MCF 10A (cell line): ENCODE measurements around the gene KLK8. TPM values are rescaled to one million over a fixed set of nuclear protein-coding genes. Genes with fewer than 3 reads are reported as not detected.
A peak's percentile ranks its signal among the peaks of the same experiment; 100 is the strongest.

ENCODE experiments used
- BruUV-seq: library from RNA; stranded (reverse); fragments of 400-500 nt; replicated peaks from 2 replicates; lab custom pipeline; 2021; lab: Mats Ljungman, UMichigan
- CTCF ChIA-PET: fragments of 300-600 bp; sonication (Branson Sonifier 250); formaldehyde crosslinking; extraction: SDS; loops from one replicate; lab custom pipeline; 2021; ENCODE audit warnings: antibody characterized with exemption, inconsistent platforms; lab: Yijun Ruan, JAX
- POLR2A ChIA-PET: fragments of 300-600, 350-650 bp; sonication (Branson Sonifier 250); formaldehyde crosslinking; extraction: SDS; loops from one replicate; lab custom pipeline; 2020; ENCODE audit warnings: antibody characterized with exemption, inconsistent platforms; lab: Yijun Ruan, JAX
- DNase-seq: peaks from one replicate; pipeline ENCODE4 v3.0.0-alpha.2; 2018; ENCODE audit not compliant: unreplicated experiment
- H3K27ac Mint-ChIP-seq: one replicate; pipeline ENCODE4 v1.8.0; 2022; ENCODE audit warnings: mild to moderate bottlenecking, low read depth, mixed read lengths; ENCODE audit not compliant: unreplicated experiment
- H3K27me3 Mint-ChIP-seq: one replicate; pipeline ENCODE4 v1.8.0; 2022; ENCODE audit warnings: mixed read lengths; ENCODE audit not compliant: insufficient read depth, unreplicated experiment
- H3K36me3 Mint-ChIP-seq: one replicate; pipeline ENCODE4 v1.8.0; 2022; ENCODE audit warnings: mild to moderate bottlenecking, moderate library complexity, mixed read lengths; ENCODE audit not compliant: insufficient read depth, unreplicated experiment
- H3K4me1 Mint-ChIP-seq: one replicate; pipeline ENCODE4 v1.8.0; 2022; ENCODE audit warnings: mixed read lengths; ENCODE audit not compliant: insufficient read depth, unreplicated experiment
- H3K4me3 Mint-ChIP-seq: one replicate; pipeline ENCODE4 v1.8.0; 2022; ENCODE audit warnings: mild to moderate bottlenecking, moderate library complexity, mixed read lengths; ENCODE audit not compliant: unreplicated experiment
- H3K9me3 Mint-ChIP-seq: one replicate; pipeline ENCODE4 v1.8.0; 2022; ENCODE audit warnings: mixed read lengths; ENCODE audit not compliant: unreplicated experiment
- intact Hi-C: fragments of 100-400 bp; cut with micrococcal nuclease; formaldehyde crosslinking; loops from 2 replicates; pipeline ENCODE4 v1.14.1; 2022
- total RNA-seq: library from RNA; stranded (reverse); gene quantifications from 2 replicates; pipeline ENCODE4 v1.2.3, GENCODE V29; 2022
- TF ChIP-seq, protein P1 (sequence below): fragments of 200-600 bp; IDR thresholded peaks from one replicate; pipeline ENCODE4 v1.8.0; 2022; ENCODE audit warnings: antibody characterized with exemption, mild to moderate bottlenecking; ENCODE audit not compliant: unreplicated experiment

The KLK8 gene
- total RNA-seq, 1 experiment from 2014 or later = not detected

- no TSS peak for BruUV-seq
- intact Hi-C loops = loop anchor here (1.0 kb wide), 1 partner anchor 85 kb away; no protein-coding TSS in a partner anchor
- TF ChIP-seq, protein P1, sequence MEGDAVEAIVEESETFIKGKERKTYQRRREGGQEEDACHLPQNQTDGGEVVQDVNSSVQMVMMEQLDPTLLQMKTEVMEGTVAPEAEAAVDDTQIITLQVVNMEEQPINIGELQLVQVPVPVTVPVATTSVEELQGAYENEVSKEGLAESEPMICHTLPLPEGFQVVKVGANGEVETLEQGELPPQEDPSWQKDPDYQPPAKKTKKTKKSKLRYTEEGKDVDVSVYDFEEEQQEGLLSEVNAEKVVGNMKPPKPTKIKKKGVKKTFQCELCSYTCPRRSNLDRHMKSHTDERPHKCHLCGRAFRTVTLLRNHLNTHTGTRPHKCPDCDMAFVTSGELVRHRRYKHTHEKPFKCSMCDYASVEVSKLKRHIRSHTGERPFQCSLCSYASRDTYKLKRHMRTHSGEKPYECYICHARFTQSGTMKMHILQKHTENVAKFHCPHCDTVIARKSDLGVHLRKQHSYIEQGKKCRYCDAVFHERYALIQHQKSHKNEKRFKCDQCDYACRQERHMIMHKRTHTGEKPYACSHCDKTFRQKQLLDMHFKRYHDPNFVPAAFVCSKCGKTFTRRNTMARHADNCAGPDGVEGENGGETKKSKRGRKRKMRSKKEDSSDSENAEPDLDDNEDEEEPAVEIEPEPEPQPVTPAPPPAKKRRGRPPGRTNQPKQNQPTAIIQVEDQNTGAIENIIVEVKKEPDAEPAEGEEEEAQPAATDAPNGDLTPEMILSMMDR = no peak
- H3K9me3 Mint-ChIP-seq = no peaks in the 10 kb centered on the region
- ChIA-PET POLR2A (no interaction called here), CTCF (interaction anchor here (0.6 to 2.8 kb wide), 6 partner anchors 19 to 142 kb away, joined by 3 to 13 read pairs (median 6); partner anchors contain the start of genes KLK12 and KLK2)
- peaks cover 8% of the 10 kb centered on the region for H3K4me1 Mint-ChIP-seq
- H3K4me3 Mint-ChIP-seq = no peak overlapping the region
- no peaks in the 10 kb centered on the region for H3K36me3 Mint-ChIP-seq
- DNase-seq = no peak
- H3K27ac Mint-ChIP-seq = no peak overlapping the region
- peaks cover 40% of the 10 kb centered on the region for H3K27me3 Mint-ChIP-seq
Observed at GRCh38 chr19:51015691-51016267, 14.4 kb upstream of the KLK8 start.

DNA sequence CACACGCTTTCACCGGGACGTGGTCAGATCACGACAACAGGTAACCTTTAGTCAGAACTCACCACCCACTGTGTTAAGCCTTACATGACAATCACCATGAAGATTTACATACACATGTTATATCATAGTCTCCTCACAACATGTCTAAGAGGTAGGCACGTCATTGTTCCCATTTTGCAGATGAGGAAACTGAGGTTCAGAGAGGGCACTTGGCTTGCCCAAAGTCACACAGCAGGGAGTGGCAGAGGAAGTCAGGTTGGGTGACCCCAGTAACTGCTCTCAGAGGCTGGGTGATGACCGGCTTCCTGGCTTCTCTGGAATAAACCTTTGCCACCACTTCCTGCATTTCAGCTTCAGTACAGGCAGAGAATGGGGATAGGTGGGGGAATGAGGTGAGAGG lies 12.8 kb upstream of the KLK8 start:
- DNase-seq = no peak
- H3K27me3 Mint-ChIP-seq = peaks cover 29% of the 10 kb centered on the region
- H3K27ac Mint-ChIP-seq = no peak overlapping the region
- no peaks in the 10 kb centered on the region for H3K9me3 Mint-ChIP-seq
- TF ChIP-seq, protein P1 = no peak
- no TSS peak for BruUV-seq
- ChIA-PET CTCF (no interaction called here), POLR2A (no interaction called here)
- intact Hi-C loops = no loop called here
- no peak overlapping the region for H3K4me3 Mint-ChIP-seq
- H3K36me3 Mint-ChIP-seq = no peaks in the 10 kb centered on the region
- peaks cover 7% of the 10 kb centered on the region for H3K4me1 Mint-ChIP-seq

DNA sequence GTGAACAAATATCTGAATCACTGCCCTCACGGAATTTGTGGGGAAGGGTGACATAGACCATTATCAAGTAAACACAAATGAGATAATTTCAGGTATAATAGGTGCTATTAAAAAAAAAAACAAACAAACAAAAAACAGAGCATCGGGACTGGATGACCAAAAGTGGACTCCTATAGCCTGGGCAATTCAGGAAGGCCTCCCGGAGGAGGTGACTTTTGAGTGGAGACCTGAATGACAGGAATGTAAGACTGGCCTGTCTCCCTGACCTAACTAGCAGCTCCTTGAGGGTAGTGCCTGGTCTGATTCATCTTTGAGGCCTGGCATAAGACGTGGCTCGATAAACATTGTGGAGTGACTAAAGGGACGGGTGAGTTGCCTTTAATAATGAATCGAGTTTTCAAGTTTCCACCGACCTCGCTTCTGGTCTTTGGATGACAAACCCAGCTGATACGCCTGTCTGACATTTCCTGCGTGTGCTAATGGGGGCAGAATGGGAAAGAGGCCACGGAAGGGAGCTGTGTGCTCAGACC lies 11.3 kb upstream of the KLK8 start:
- H3K27me3 Mint-ChIP-seq = peaks cover 15% of the 10 kb centered on the region
- H3K27ac Mint-ChIP-seq = no peak overlapping the region
- CTCF ChIA-PET = interaction anchor here (1.0 kb wide), 1 partner anchor 84 kb away, joined by 3 read pairs; no protein-coding TSS in a partner anchor
- no TSS peak for BruUV-seq
- intact Hi-C loops = no loop called here
- H3K36me3 Mint-ChIP-seq = no peaks in the 10 kb centered on the region
- no peak overlapping the region for H3K4me3 Mint-ChIP-seq
- H3K9me3 Mint-ChIP-seq = no peaks in the 10 kb centered on the region
- peaks cover 7% of the 10 kb centered on the region for H3K4me1 Mint-ChIP-seq
- DNase-seq = no peak
- TF ChIP-seq, protein P1 = no peak
- POLR2A ChIA-PET = no interaction called here

DNA sequence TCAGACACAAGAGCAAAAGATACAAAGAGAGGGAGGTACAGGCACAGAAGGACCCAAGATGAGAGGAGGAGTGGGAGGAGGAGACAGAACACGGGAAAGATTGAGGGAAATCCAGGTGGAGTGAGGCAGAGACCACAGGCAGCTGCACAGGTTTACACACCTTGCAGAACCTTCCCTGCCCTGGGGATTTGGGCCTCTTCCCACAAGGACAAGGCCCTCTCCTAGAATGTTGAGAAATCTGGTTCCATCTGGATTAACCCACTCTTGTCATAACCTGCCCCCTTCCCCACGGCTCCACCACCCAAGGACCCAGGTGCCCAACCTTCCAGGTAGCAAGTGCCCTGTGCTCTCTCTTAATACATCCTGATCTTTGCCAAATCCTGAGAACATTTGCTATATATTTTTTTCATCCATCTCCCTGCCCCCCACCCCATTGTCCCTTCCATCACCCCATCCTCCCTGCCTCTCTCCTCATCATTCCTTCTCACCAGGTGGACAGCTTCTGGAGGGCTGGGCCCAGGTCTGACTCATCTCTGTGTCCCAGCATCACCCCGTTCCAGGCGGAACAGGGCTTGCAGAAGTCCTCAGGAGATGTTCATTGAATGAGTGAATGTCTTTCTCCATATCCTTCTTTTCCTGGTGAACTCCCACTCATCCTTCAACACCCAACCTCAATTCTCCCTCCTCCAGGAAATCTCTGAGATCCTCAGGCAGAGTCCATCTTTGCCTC lies 8.8 kb upstream of the KLK8 start:
- intact Hi-C loops = no loop called here
- no peaks in the 10 kb centered on the region for H3K36me3 Mint-ChIP-seq
- no peaks in the 10 kb centered on the region for H3K27me3 Mint-ChIP-seq
- TF ChIP-seq, protein P1 = no peak
- peak; percentile 5 for DNase-seq
- H3K27ac Mint-ChIP-seq = no peak overlapping the region
- no peaks in the 10 kb centered on the region for H3K9me3 Mint-ChIP-seq
- ChIA-PET POLR2A (no interaction called here), CTCF (interaction anchor here (0.7 kb wide), 2 partner anchors 11 to 90 kb away, joined by 4 read pairs; no protein-coding TSS in a partner anchor)
- no TSS peak for BruUV-seq
- H3K4me1 Mint-ChIP-seq = peaks cover 7% of the 10 kb centered on the region
- H3K4me3 Mint-ChIP-seq = no peak overlapping the region
